T47D (cell line): Measurements from ENCODE around the gene MYB.
A peak's percentile ranks its signal among the peaks of the same experiment; 100 is the strongest.
"Not testable (repeated sequence)": the region's sequence is repeated elsewhere in the genome, so short reads cannot be mapped to it uniquely, and the experiment has no call there.

ENCODE experiments used
- DNase-seq, 2 experiments: peaks; one replicate each; pipeline versions ENCODE4 v3.0.0 to v3.0.0-alpha.2; 2011 to 2012; ENCODE audit warnings: low read depth in 1 of 2, low spot score in 1 of 2
- JUND ChIP-seq: IDR thresholded peaks from 2 replicates; pipeline ENCODE4 v1.6.1; 2012; ENCODE audit warnings: low read depth
- in situ Hi-C: cut with HindIII; loops from 2 replicates; pipeline ENCODE4 v1.10.0; 2016; ENCODE audit warnings: low sequenced_read_pairs, low pct_unique_long_range_greater_than_20kb

The MYB gene

DNA sequence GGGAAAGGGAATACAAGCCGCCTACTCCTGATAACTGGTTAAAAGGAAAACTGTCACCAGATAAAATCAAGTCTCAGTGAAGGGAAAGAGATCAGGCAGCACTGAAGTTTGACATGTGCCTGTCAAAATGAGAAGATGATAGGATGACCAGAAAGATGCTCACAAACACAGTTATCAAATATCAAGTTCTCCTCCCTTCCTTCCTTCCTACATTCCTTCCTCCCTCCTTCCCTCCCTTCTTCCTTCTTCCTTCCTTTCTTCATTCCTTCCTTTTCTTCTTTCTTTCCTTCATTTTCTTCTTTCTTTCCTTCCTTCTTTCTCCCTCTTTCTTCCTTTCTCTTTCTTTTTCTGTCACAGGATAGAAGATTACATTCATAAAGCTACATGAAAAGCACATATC lies 55.2 kb downstream of the MYB start:
- in situ Hi-C loops = no loop called here
- TF ChIP-seq JUND = no peak
- no peak for DNase-seq

DNA sequence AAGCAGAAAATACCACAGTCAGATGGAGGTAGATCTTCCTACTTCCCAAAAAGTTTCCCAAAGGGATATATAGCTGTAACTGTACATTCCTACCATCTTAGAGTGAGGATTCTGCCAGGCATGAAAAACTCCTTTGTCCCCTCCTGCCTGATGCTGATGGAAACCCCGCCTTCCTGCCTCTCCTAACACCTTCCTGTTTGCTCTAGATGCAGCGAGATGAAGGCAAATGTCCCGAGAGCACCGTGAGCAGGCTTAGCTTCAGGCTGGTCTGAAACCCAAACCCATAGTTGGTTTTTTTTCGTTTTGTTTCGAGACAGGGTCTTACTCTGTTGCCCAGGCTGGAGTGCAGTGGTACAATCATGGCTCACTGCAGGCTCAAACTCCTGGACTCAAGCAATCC lies 55.6 kb downstream of the MYB start:
- DNase-seq = no peak
- TF ChIP-seq JUND = no peak
- in situ Hi-C loops = no loop called here

DNA sequence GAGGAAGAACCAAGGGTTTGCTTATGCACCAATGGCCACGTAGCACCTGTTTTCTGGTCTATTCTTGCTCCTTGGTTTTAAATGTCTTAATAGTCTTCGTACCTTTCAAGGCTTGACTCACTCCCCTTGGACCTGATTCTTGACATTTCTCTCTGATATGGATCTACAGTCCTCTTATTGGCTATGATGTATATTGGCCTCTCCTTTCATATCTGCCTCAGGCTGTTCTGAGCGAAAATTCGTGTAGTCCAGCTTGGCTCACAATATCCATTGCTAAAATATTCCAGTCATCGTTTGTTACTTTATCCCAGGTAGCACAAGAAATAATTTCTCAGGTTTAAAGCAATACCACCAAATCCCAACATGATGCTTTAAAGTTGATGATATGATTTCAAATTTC lies 59.6 kb downstream of the MYB start:
- DNase-seq = peak in 1 of 2 experiments; percentile 50
- in situ Hi-C loops = no loop called here
- TF ChIP-seq JUND = no peak

DNA sequence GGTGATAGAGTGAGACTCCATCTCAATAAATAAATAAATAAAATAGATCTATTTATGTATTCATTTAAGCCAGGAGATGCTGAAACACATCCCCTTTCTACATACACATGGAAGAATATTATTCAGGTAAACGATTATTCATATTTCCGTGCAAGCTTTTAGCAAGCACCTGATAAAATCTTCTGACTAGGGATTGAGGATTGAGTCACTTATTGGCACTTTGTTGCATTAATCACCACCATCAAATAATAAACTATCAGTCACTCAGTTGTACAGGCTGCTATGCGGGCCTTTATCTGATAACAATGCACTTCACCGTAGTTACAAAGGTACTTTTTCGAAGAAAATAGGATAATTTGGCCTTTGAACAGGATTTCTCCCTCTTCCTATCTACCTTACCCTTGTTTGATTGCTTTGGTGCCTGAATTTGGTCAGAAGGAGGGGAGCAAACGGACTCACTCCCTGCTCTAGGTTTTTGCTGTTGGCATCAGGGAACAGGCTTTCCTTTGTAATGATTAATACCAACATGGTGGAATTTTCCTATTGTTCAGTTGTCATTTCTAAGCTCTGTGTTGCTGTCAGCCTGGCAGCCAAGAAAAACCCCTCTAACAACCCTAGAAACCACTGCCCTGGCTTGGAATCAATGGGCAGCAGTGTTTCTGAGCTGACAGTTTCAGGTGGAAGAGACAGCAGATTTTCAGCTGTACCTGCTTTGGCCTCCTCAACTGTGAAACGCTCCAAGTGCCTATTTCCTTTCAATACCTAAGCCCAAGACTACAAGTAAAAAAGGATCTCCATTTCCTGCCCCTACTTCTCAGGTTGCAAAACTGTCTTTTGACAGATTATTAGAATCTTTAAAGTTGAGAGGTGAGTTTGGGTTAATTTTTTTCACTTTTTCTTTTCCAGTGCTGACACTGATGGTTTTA lies 63.0 kb downstream of the MYB start:
- TF ChIP-seq JUND = no peak
- no peak for DNase-seq
- in situ Hi-C loops = no loop called here

DNA sequence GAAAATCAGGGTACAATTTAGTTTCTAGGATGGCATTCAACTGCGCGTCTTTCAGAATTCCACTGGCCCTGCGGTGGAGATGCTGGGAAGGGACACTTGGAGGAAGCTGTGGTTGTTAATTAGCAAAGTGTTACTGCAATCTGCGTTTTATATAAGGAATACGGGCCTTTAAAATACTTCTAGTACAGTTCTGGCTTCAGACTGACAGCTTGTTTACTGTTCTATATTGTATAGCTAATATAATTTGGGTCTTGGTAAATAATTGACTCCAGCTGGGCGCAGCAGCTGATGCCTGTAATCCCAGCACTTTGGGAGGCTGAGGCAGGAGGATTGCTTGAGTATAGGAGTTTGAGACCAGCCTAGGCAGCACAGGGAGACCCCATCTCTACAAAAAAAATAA lies 63.7 kb downstream of the MYB start:
- in situ Hi-C loops = no loop called here
- DNase-seq = no peak

DNA sequence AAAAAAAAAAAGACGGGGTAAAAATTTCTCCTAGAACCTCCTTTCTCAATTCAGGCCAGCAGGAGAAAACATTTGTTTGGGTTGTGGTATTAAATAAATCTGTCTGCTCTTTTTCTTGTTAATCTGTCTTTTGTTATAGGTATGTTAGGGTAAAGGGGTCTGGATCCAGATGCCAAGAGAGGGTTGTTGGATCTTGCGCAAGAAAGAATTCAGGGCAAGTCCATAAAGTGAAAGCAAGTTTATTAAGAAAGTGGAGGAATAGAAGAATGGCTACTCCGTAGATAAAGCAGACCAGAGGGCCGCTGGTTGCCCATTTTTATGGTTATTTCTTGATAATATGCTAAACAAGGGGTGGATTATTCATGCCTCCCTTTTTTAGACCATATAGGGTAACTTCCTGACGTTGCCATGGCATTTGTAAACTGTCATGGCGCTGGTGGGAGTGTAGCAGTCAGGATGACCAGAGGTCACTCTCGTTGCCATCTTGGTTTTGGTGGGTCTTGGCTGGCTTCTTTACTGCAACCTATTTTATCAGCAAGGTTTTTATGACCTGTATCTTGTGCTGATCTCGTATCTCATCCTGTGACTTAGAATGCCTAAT lies 65.4 kb downstream of the MYB start:
- DNase-seq, in situ Hi-C loops: not testable (repeated sequence)

More for the DNA sequence above, 63.7 kb downstream of the MYB start:
- no peak for TF ChIP-seq JUND

DNA sequence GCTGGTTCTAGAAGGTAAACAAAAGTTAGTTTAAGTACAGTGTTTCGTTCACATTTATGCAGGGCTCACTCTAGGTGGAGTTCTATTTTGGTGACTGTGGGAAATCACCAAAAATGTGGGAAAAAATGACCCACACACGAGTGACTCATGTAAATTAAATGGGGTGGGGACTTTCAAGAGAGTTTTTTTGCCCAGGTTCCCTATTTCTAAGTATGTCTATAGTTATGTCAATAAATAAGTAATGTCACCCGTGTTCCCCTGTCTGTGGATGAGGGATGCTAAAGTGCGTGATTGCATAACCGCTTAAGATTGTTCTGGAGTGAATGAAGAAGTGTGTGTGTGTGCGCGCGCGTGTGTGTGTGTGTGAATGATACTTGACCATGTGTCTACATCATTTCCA lies 69.1 kb downstream of the MYB start:
- no peak for DNase-seq
- no peak for TF ChIP-seq JUND
- in situ Hi-C loops = no loop called here

DNA sequence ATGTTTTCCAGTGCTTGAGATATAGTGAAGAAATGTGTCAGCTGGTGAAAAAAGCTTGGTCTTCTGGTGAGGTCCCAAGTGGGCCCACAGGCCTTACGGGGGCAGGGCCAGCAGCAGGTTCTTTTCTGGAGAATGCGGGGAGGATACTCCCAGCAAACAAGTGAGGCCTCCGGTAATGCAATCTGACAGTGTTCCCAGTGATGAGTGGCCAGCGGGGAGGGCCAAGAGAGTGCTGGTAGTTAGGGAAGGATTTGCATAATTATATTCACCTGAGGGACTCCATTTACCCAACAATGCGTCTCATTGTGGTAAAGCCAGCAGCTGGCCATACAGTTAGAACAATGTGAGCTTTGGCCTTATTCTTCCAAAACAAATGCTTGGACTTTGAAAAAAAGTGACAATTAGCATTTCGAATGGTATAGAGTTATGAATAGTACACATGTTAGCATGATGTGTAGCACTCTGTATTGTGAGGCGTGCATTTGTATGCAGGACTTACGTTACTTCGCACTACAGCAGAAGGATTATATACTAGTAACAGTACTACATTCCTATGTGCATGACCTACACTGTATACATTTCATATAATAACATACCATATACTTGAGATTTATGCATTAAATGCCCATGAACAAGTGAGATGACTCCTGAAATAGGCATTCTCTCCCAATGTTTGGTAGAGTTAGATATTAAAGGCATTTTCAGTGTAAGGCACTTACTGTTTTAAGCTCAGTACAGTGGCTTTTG lies 69.8 kb downstream of the MYB start:
- DNase-seq = peak in 1 of 2 experiments; percentile 25
- in situ Hi-C loops = no loop called here
- no peak for TF ChIP-seq JUND

DNA sequence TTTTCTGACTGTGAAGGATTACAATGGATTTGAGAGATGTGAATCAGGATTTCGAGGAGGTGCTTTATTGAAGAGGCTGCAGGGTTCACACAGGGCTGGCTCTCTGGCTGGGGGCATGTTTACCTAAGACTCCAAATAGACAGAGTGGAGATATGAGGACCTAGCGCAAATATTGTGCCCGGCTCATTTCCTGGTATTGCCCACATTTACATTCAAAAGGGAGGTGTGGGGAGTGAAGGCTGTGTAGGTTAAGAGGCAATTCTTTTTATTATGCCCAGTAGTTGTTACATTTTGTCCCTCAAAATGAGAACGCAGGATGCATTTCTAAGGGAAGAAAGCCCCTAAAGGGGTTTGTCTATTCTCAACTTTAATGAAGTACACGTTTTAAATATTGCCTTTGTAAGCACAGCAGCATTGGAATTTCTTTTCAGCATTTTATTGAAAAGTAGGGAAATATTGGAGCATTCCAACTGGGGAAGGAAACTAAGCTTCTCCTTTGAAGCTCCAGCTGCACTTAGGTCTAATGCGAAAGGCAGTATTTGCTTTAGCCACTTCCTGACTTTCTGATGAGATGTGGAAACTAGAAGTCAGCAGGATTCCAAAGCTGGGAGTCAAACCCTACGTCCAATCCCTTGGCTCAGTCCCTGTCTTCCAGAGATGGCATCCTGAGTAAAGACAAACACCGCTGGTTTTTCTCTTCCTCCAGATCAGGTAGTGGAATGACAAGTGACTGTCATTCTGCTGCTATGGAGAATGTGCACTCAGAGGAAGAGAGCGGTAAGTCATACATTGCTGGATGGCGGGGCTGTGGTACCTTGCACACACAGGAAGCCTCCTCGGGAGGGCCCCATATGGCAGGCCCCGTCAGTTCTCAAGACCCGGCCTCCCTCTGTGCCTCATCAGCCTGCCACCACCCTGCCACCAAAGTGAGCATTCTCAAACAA lies 70.7 kb downstream of the MYB start:
- in situ Hi-C loops = no loop called here
- peak; percentile 6 to 92 for DNase-seq
- peak; percentile 66; the same call in 1 of the 2 replicates for TF ChIP-seq JUND

DNA sequence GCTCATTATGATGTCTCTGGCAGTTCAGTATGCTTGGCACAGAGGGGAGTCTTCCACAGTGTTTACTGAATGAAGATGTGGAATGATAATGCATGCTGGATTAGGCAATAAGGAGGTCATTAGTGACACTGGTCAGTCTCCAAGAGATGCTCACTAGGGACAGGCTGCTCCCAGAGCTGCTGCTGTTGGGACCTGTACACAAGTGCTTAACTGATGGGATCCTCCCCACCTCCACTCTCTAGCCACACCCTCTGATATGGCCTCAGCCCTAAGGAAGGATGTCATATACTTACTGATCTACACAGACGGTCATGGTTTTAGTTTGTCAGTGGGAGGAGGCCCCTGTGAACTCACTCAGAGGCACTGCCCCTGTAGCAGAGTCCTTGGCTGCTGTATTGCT lies 73.4 kb downstream of the MYB start:
- in situ Hi-C loops = no loop called here
- DNase-seq = peak in 1 of 2 experiments; percentile 79
- no peak for TF ChIP-seq JUND

DNA sequence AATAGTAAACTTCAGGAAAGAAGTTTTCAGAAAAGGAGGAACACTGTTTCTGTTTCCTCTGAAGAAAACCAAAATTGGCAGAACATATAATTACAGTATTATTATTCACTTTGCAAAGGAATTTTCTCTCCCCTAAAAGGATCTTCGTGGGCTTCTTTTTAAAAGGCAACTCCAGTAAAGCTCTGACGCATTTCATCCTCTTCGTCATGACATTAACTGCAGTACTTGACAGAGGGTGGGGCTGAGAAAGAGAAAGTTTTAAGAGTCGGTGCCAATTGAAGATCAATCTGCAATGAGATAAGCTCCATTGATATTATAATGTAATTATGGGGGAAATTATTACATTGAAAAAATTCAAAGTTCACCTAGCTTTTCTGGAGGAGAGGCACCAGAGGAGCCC lies 75.8 kb downstream of the MYB start:
- DNase-seq = no peak
- in situ Hi-C loops = no loop called here
- no peak for TF ChIP-seq JUND

DNA sequence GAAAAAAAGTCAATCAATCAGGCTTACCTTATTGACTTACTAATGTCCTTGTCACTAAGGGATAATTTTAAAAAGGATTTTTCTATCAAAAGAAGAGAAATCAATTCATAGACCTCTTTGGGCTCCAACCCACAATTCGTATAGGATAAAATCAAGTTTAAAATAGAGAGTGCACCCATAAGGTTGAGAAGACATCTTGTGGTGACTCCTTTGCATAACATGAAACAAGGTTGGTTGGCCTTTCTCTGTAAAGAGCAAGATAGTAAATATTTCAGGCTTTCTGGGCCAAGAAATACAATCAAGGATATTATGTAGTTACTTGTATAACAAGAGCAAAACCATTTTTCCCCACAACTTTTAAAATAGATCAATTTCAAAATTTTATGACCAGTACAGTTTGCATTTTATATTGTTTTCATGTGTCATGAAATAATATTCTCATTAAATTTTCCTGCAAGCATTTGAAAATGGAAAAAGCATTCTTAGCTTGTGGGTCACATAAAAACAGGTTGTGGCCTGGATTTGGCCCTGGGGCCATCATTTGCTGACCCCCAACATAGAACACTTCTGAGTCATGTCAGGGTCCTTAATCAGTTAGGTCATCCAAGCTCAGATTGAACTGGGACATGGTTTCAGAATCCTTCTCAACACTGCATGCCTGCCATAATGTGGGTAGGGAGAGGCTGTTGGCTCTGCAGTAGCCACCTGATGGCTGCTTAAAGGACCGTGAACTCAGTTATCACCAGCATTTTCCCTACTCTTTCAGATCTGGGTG lies 76.7 kb downstream of the MYB start:
- no peak for DNase-seq

More for the DNA sequence above, 76.7 kb downstream of the MYB start:
- no peak for TF ChIP-seq JUND
- in situ Hi-C loops = no loop called here
